ENCODE results near the gene NHERF1. TPM values are rescaled to one million over a fixed set of nuclear protein-coding genes. Genes with fewer than 3 reads are reported as not detected.

NHERF1 gene
- total and polyA plus RNA-seq, 2 donors (not counting 3 experiments of a cell fraction or from before 2014, with no cell fraction given), result 24.4 to 26.9 TPM

DNA sequence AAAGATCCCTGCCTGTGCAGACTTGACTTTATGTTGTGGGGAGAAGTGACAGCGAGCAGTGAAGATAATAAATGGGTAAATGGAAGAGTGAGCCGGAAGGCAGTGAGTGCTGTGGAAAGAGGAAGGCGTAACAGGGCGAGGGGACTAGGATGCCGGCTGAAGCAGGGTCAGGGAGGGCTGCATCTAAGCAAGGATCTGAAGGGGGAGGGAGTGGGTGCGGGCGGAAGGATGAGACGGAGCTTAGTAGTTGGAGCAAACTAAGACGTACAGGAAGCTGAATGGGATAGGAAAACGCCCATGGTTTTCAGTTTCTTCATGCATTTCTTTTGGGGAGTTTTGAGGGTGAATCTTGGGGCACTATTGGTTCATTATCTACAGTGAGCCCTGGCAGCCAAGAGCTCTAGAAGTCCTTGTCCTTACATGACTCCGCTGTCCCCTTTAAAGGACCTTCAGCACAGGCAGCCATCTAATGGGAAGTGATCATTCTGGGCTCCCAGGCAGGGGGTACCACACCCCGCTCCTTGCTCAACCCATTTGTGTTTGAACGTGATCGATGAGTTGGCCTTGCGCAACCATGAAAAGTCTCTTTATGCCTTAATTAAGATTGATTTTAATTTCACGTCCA lies 38.1 kb downstream of the NHERF1 start:
- H3K36me3 ChIP-seq (ENCODE audit: control insufficient read depth in 2 of 2, extremely low read depth in 1 of 2, insufficient read depth in 2 of 2, low read length in 2 of 2), result peaks cover 0 to 17% of the 10 kb centered on the region in 2 experiments
- ChIA-PET CTCF (interaction anchor here (14.0 kb wide), 1 partner anchor 76 kb away, joined by 325 read pairs; the partner anchor contains the start of gene GRIN2C), POLR2A (no interaction called here)
- H3K9me1 ChIP-seq (replicated peaks; ENCODE audit: control insufficient read depth, extremely low read depth, insufficient read depth, low read length), result no peaks in the 10 kb centered on the region
- H4K20me1 ChIP-seq (replicated peaks; ENCODE audit: control insufficient read depth, extremely low read depth, insufficient read depth, low read length), result no peaks in the 10 kb centered on the region
- H3K4me3 ChIP-seq (replicated peaks in 1 of 3; ENCODE audit: insufficient read depth in 1 of 3, low read depth in 1 of 3, low read length in 3 of 3), result no peak overlapping the region
- TF ChIP-seq, protein P1, sequence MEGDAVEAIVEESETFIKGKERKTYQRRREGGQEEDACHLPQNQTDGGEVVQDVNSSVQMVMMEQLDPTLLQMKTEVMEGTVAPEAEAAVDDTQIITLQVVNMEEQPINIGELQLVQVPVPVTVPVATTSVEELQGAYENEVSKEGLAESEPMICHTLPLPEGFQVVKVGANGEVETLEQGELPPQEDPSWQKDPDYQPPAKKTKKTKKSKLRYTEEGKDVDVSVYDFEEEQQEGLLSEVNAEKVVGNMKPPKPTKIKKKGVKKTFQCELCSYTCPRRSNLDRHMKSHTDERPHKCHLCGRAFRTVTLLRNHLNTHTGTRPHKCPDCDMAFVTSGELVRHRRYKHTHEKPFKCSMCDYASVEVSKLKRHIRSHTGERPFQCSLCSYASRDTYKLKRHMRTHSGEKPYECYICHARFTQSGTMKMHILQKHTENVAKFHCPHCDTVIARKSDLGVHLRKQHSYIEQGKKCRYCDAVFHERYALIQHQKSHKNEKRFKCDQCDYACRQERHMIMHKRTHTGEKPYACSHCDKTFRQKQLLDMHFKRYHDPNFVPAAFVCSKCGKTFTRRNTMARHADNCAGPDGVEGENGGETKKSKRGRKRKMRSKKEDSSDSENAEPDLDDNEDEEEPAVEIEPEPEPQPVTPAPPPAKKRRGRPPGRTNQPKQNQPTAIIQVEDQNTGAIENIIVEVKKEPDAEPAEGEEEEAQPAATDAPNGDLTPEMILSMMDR (IDR thresholded peaks at IDR 0.05; ENCODE audit: extremely low read depth in 1 of 2, insufficient read depth in 1 of 2, low read depth in 1 of 2, low read length in 2 of 2), result no peak
- TF ChIP-seq, protein P2, sequence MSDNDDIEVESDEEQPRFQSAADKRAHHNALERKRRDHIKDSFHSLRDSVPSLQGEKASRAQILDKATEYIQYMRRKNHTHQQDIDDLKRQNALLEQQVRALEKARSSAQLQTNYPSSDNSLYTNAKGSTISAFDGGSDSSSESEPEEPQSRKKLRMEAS (IDR thresholded peaks at IDR 0.05; ENCODE audit: insufficient read depth, insufficient read length), result no peak
- TF ChIP-seq POLR2A (IDR thresholded peaks at IDR 0.05; ENCODE audit: low read depth, low read length), result no peak
- DNase-seq (ENCODE audit: low read depth, low spot score) (no peak), FAIRE-seq (no peak)
- intact Hi-C loops (cut with micrococcal nuclease), result no loop called here
- no peak overlapping the region for H3K27ac ChIP-seq (ENCODE audit: insufficient read depth, low read depth, low read length)
- H3K9me3 ChIP-seq (replicated peaks; ENCODE audit: control insufficient read depth, insufficient read depth, low read length), result no peaks in the 10 kb centered on the region
- no peak overlapping the region for H3K9ac ChIP-seq (replicated peaks; ENCODE audit: extremely low read depth, insufficient read depth, low read length)
- H3K27me3 ChIP-seq (ENCODE audit: control insufficient read depth in 2 of 2, insufficient read depth in 2 of 2, low read length in 2 of 2), result no peaks in the 10 kb centered on the region
- dilution Hi-C loops (cut with MboI; ENCODE audit: extremely low pct_ligation_motif_present, low sequenced_read_pairs), result no loop called here
- H3K4me1 ChIP-seq (ENCODE audit: control insufficient read depth, extremely low read depth, insufficient read depth, low read length), result no peaks in the 10 kb centered on the region
- H2AFZ ChIP-seq (ENCODE audit: low read depth, low read length), result no peak overlapping the region
- no peak overlapping the region for H3K4me2 ChIP-seq (ENCODE audit: insufficient read depth, low read length)
- BruUV-seq (replicated peaks), result no TSS peak
- H3K79me2 ChIP-seq (ENCODE audit: control insufficient read depth, insufficient read depth, low read length), result no peaks in the 10 kb centered on the region
